Large intestine (tissue), 3 donors: ENCODE measurements around the gene RFC3. TPM values are rescaled to one million over a fixed set of nuclear protein-coding genes. Genes with fewer than 3 reads are reported as not detected.
A peak's percentile ranks its signal among the peaks of the same experiment; 100 is the strongest.
"Not testable (repeated sequence)": the region's sequence is repeated elsewhere in the genome, so short reads cannot be mapped to it uniquely, and the experiment has no call there.

ENCODE experiments used
- DNase-seq, 2 donors: peaks; one replicate each; pipeline versions ENCODE4 v3.0.0 to v3.0.0-alpha.2; 2013
- H3K27ac ChIP-seq: one replicate; pipeline ENCODE4 v1.5.1; 2013; ENCODE audit warnings: low read length
- H3K27me3 ChIP-seq: 2 replicates; pipeline ENCODE4 v1.6.1; 2013; ENCODE audit warnings: low read length; ENCODE audit not compliant: control insufficient read depth, insufficient read depth
- H3K36me3 ChIP-seq: 2 replicates; pipeline ENCODE4 v1.6.1; 2013; ENCODE audit warnings: low read length; ENCODE audit not compliant: control insufficient read depth, insufficient read depth
- H3K4me1 ChIP-seq: one replicate; pipeline ENCODE4 v1.6.1; 2013; ENCODE audit warnings: low read length; ENCODE audit not compliant: control insufficient read depth, insufficient read depth
- H3K4me3 ChIP-seq: one replicate; pipeline ENCODE4 v1.5.1; 2013; ENCODE audit warnings: low read length
- H3K9me3 ChIP-seq: one replicate; pipeline ENCODE4 v1.6.1; 2013; ENCODE audit warnings: mild to moderate bottlenecking, low read depth, low read length, moderate library complexity; ENCODE audit not compliant: control insufficient read depth
- WGBS: methylation state at CpG from one replicate; pipeline ENCODE4 v1.1.5; 2013; ENCODE audit warnings: low lambda C conversion rate; ENCODE audit not compliant: insufficient coverage; 5-methylcytosine and 5-hydroxymethylcytosine counted together
- polyA plus RNA-seq: library from polyadenylated mRNA; unstranded; fragments of 120-200 nt; gene quantifications from one replicate; pipeline ENCODE4 v1.2.1, GENCODE V29; 2013

RFC3 gene
- polyA plus RNA-seq, 1 donor = 15.9 TPM

DNA sequence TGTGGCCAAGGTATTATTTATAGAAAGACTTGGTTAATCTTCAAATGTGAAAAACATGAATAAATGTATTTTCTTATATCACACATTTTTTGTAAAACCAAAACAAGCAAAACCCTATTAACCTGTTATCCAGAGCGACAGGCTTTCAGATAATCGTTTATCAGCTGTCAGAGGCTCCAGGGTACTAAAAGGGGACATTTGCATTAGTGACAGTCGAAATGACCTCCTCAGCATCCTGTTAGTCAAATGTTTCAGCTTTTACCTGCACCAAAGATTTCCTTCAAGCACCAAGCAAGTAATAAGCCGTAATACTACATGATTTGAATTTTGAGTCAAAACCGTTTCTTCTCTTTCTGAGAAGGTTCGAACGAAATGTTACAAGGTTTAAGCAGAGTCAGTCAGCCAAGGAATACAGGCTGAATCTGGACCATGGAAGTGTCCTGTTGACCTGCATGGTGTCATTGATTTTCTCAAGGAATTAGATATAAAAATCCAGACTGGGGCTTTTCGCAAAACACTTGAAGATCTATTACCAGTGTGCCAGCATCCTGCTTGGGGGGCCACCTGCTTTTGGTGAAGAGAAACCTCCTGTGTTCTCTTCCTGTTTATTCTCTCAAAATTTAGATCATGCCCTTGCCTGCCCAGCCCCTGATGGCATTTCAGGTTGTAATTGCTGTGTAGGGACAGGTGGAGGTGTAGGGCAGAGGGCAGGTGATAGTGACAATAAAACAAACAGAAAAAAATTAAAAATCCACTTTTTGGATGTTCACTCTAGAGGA is 11.3 kb upstream of the RFC3 start:
- 90% methylated on average over 2 of the region's 8 CpGs for WGBS
- no peak for DNase-seq
- Histone ChIP-seq H3K4me1 (no peaks in the 10 kb centered on the region), H3K36me3 (no peaks in the 10 kb centered on the region), H3K4me3 (no peak overlapping the region), H3K9me3 (no peaks in the 10 kb centered on the region), H3K27ac (no peak overlapping the region), H3K27me3 (peaks cover 7% of the 10 kb centered on the region)

DNA sequence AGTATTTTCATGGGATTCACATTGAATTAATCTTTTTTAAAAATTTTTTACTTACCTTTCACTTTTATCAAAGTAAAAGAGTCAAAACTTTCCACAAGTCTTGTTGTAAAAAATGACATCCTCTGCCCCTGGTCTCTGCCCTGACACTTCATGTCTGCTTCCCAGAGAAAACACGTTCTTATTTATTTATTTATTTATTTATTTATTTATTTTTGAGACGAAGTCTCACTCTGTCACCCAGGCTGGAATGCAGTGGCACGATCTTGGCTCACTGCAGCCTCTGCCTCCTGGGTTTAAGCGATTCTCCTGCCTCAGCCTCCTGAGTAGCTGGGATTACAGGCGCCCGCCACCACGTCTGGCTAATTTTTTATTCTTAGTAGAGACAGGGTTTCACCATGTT is 5.1 kb upstream of the RFC3 start:
- H3K9me3 ChIP-seq, H3K27ac ChIP-seq, H3K4me3 ChIP-seq, H3K27me3 ChIP-seq, H3K36me3 ChIP-seq, DNase-seq, H3K4me1 ChIP-seq: not testable (repeated sequence)
- 60% methylated on average over 1 of the region's 7 CpGs for WGBS

DNA sequence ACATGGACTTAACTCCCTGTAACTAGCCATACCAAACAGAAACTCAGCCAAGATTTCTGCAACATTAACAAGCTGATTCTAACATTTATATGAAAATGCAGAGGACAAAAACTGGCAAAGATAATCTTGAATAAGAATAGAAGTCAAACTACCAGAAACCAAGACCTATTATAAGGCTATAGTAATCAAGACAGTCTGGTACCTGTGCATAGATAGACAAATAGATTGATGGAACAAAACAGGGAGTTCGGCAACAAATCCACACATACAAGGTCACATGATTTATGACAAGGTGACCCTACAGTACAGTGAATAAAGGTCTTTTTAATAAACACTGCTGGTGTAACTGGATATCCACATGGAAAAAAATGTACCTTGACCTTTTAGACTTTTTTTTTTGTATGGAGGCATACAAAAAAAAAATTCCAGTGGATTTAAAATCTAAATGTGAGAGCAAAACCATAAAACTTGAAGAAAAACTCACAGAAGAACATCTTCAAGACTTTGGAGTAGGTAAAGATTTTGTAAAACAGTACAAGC is 2.9 kb upstream of the RFC3 start:
- Histone ChIP-seq H3K9me3 (no peaks in the 10 kb centered on the region), H3K27me3 (no peaks in the 10 kb centered on the region), H3K4me1 (no peaks in the 10 kb centered on the region), H3K27ac (no peak overlapping the region), H3K4me3 (no peak overlapping the region), H3K36me3 (no peaks in the 10 kb centered on the region)
- DNase-seq = no peak
- no CpG with 5 or more reads among the region's 1 CpG for WGBS

DNA sequence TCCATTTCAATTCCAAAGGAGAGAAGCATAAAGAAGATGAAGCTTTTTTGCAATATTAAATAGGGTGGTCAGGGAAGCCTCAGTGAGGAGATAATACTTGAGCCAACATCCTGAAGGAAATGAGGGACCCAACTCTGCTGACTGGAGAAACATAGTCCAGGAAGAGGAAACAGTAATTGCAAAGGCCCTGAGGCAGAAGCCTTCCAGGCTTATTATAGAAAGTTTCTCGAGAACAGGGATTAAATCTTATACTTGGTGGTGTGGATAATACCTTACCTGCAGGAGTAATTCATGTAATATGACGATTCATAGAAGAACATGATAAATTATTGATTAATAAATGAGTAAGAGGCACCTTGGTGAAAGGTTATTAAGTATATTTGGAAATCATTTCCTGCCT is 1.0 kb upstream of the RFC3 start:
- H3K36me3 ChIP-seq = peaks cover 6% of the 10 kb centered on the region
- no peaks in the 10 kb centered on the region for H3K27me3 ChIP-seq
- no peaks in the 10 kb centered on the region for H3K4me1 ChIP-seq
- H3K27ac ChIP-seq = no peak overlapping the region
- no peak overlapping the region for H3K4me3 ChIP-seq
- no peaks in the 10 kb centered on the region for H3K9me3 ChIP-seq
- no peak for DNase-seq
- 100% methylated on average over 2 of the region's 2 CpGs for WGBS

DNA sequence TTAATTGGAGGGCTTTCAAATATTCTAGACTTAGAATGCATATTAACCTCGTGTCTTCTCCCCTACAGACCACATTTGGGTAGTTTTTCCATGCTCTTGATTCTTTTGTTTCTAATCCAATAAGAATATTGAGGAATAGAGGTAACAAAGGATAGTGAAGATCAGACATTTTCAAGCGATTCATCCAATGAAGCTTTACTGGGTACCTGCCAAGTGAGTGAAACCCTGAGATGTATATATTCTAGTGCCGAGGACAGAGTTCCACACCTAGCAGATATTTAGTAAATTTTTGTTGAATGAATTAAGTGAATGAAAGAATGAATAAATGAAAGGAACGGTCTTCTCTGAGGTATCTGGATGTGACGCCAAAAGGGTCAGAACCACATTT is 442 bp upstream of the RFC3 start:
- Histone ChIP-seq H3K9me3 (no peaks in the 10 kb centered on the region), H3K27me3 (no peaks in the 10 kb centered on the region), H3K27ac (peak overlapping the region; percentile 66), H3K36me3 (peaks cover 6% of the 10 kb centered on the region), H3K4me3 (peak overlapping the region; percentile 74), H3K4me1 (no peaks in the 10 kb centered on the region)
- no peak for DNase-seq
- 33% methylated on average over 4 of the region's 5 CpGs for WGBS

DNA sequence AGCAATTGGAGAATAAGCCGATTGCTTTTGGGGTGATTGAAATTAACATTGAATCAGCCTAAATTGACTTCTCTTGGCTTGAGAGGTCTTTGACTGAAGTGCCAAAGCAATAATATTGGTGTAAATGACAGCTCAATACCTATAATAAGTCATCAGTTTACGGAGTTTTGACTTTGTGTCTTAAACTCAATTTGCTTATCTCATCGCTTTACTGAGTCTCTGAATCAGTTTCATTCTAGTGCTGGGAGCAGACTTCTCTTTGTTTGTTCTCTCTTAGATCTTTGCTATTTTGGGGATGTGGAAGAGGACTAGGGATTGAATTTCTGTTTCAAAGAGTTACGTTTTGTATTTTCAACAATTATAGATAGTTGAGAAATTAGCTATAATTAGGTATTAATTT is 7.1 kb downstream of the RFC3 start:
- Histone ChIP-seq H3K27me3 (no peaks in the 10 kb centered on the region), H3K4me1 (no peaks in the 10 kb centered on the region), H3K36me3 (peaks cover 13% of the 10 kb centered on the region), H3K27ac (no peak overlapping the region), H3K9me3 (no peaks in the 10 kb centered on the region), H3K4me3 (no peak overlapping the region)
- no peak for DNase-seq
- WGBS = no CpG with 5 or more reads among the region's 4 CpGs

DNA sequence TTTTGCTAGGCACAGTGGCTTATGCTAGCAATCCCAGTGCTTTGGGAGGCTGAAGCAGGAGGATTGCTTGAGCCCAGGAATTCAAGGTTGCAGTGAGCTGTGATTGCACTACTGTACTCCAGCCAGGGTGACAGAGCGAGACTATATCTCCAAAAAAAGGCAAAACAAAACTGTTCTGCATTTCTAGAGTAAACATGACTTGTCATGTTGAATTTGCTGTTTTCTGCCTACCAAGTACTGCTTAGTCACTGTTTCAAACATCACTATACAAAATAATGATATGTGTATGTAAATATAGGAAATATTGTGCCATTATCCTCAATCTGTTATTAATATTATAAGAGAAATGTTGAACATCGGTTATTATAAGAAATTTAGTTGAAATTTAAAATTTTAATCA is 9.2 kb downstream of the RFC3 start:
- peaks cover 17% of the 10 kb centered on the region for H3K36me3 ChIP-seq
- 100% methylated on average over 1 of the region's 2 CpGs for WGBS
- no peaks in the 10 kb centered on the region for H3K27me3 ChIP-seq
- no peak overlapping the region for H3K4me3 ChIP-seq
- no peaks in the 10 kb centered on the region for H3K4me1 ChIP-seq
- no peaks in the 10 kb centered on the region for H3K9me3 ChIP-seq
- H3K27ac ChIP-seq = no peak overlapping the region
- no peak for DNase-seq

DNA sequence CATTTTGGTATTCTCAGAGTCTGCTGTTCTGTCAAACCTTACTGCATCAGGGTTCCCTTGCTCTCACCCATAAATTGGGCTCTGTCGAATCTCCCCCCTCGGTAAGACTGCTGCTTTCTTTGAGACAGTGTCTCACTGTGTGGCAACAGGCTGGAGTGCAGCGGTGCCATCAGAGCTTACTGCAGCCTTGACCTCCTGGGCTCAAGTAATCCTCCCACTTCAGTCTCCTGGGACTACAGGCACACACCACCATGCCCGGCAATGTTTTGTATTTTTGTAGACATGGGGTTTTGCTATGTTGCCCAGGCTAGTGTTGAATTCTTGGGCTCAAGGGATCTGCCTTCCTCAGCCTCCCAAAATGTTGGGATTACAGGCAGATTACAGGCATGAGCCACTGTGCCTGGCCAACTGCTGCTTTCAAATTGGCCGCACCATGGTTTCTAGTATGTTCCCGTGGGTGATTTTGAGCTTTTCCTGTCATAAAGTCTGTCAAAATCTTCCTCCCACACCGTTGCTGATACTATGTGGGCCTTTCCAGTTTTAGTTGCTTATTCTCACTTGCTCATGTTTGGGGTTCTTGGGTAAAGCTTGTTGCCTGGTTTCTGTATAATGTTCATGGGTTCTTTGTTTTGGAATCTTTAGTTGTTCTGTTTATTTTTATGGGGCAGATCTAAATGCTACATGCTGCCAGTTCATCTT is 10.6 kb downstream of the RFC3 start:
- Histone ChIP-seq H3K36me3 (peaks cover 19% of the 10 kb centered on the region), H3K27me3 (no peaks in the 10 kb centered on the region), H3K9me3 (no peaks in the 10 kb centered on the region), H3K4me3 (no peak overlapping the region), H3K27ac (no peak overlapping the region), H3K4me1 (no peaks in the 10 kb centered on the region)
- no CpG with 5 or more reads among the region's 7 CpGs for WGBS
- DNase-seq = no peak

DNA sequence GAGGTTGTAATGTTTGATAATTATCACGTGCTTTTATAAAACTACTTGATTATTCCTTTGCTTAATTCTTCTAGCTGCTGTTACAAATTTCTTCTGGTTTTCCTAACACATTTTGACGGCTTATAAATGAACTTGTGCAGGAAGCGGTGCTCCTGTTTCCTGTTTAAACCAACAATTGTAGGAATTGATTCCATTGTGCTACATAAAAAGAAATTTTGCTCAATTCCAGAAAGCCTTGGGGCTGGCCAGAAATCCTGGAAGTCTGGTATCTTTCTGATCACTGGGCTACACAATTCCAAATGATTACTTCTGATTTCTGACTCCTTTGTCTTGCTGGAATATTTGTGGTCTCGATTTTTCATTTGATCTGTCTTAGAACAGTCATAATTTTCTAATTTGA is 14.9 kb downstream of the RFC3 start:
- H3K27me3 ChIP-seq = no peaks in the 10 kb centered on the region
- no peak for DNase-seq
- no peaks in the 10 kb centered on the region for H3K4me1 ChIP-seq
- WGBS = 92% methylated on average over 4 of the region's 4 CpGs
- H3K4me3 ChIP-seq = no peak overlapping the region
- no peaks in the 10 kb centered on the region for H3K9me3 ChIP-seq
- peaks cover 21% of the 10 kb centered on the region for H3K36me3 ChIP-seq
- no peak overlapping the region for H3K27ac ChIP-seq

DNA sequence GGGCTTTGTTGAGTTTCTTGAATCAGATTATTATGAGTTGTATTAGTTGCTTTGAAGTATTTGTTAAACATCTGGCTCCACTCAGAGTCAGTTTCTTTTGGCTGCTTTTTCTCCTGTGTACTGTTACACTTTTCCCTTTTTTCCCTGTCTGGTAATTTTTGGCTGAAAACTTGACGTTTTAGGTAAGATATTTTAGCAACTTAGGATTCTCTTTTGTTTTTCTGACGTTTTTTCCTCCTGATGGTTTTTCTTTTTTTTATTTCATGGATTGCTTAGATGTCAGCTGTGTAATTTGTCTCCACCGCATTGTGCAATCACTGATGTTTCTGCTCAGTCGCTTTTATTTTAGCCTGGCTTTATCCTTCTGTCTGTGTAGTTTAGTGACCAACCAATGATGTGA is 20.7 kb downstream of the RFC3 start:
- no peak overlapping the region for H3K27ac ChIP-seq
- H3K27me3 ChIP-seq = no peaks in the 10 kb centered on the region
- H3K4me3 ChIP-seq = no peak overlapping the region
- 74% methylated on average over 2 of the region's 4 CpGs for WGBS
- peaks cover 10% of the 10 kb centered on the region for H3K36me3 ChIP-seq
- H3K9me3 ChIP-seq = no peaks in the 10 kb centered on the region
- peaks cover 3% of the 10 kb centered on the region for H3K4me1 ChIP-seq
- peak in 1 of 2 donors; percentile 21 for DNase-seq
